HG03457 (cell line): ENCODE data around the gene RASGRP3.

Experiments used
- ATAC-seq: cut with Tn5 transposase; IDR thresholded peaks from one replicate; pipeline ENCODE4 v1.9.1; 2021; ENCODE audit warnings: moderate number of reproducible peaks; ENCODE audit not compliant: unreplicated experiment

RASGRP3 gene

GRCh38 chr2:33518929-33519328 lies 42.5 kb downstream of the RASGRP3 start:
- no peak for ATAC-seq

- ATAC-seq: no peak
These were observed 45.4 kb downstream of the RASGRP3 start for GRCh38 chr2:33521791-33522281.

GRCh38 chr2:33522576-33522975 lies 46.1 kb downstream of the RASGRP3 start:
- no peak for ATAC-seq

- ATAC-seq: no peak
These were observed 49.2 kb downstream of the RASGRP3 start for GRCh38 chr2:33525666-33526065.

DNA sequence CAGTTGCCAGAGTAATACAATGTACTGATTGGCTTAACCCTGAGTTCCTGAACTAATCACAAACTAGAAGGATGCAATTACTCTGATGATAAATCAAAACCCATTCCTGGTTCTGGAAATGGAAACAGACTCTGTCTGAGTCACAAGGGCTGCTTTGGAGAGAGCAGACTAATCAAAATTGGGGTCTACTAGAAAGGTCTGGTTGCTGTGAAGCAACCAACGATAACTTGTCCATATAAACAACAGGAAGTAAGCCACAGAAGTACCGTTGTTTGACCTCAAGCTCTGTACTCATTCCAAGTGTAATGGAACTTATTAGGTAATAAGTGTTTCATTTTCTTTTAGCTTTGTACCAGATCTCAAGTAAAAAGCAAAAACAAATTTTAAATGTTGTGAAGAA lies 49.7 kb downstream of the RASGRP3 start:
- ATAC-seq: no peak

GRCh38 chr2:33526921-33527320 lies 50.5 kb downstream of the RASGRP3 start:
- no peak for ATAC-seq

- ATAC-seq: no peak
These were observed 52.0 kb downstream of the RASGRP3 start for GRCh38 chr2:33528441-33528950.

GRCh38 chr2:33529771-33530481 lies 53.5 kb downstream of the RASGRP3 start:
- ATAC-seq: no peak

DNA sequence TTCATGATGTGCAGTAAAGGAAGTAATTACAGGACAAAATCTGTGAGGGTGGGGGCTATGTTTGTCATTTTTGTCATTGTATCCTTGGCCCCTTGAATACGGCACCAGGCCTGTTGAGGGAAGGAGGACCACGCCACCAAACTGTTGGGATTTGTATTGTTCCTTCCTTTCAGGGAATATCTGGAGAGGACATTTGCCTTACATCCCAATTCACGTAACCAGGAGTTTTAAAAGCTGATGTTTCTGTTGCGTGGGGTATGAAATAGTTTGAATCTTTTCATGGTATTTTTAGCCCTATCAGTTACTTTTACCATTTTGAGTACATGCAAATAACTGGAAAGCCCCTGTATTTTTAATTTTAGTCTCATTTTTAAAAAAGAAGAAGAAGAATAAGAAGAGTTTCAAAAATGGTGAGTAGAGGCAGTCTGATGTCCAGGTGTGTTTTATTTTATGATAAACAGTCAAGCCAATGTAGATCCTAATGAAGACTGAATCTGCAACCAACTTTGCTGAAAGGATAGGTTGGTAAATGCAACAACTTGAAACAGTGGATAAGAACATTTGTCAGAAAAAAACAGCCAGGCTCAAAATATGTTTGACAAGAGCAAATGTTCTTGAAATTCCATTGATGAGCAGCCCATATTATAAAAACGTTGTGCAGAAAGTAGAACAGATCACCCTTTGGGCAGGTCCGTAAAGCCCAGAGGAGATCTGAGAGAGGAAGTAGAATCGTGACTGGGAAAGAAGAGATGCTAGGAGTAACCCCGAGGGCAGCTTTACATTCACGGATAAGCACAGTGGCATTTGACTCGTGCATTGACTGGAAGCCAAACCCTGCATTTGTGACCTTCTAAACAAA lies 54.5 kb downstream of the RASGRP3 start:
- ATAC-seq: no peak

DNA sequence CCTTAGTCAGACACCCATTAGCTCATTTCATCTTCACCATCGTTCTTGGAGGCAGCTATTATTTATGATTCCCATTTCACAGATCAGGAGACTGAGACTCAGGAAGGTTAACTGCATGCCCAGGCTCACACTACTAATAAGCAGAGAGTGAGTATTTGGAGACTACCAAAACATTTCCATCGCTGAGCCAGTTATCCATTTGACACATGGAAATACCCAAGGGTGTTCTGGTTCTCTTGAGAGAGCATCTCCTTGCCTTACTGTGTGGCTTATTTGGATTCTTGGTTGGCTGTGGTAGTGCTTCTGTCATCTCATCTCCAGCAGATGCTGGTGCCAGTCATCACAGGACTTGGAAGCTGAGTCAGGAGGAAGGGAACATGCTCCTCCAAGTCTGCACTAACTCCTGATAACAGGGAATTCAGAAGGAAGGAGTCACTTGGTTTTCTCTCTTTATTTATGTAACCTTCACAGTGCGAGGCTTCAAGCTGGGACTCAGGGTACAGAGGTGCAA lies 55.2 kb downstream of the RASGRP3 start:
- ATAC-seq: no peak

GRCh38 chr2:33532146-33532545 lies 55.7 kb downstream of the RASGRP3 start:
- ATAC-seq: no peak

- no peak for ATAC-seq
These were observed 56.5 kb downstream of the RASGRP3 start for GRCh38 chr2:33532966-33533365.

DNA sequence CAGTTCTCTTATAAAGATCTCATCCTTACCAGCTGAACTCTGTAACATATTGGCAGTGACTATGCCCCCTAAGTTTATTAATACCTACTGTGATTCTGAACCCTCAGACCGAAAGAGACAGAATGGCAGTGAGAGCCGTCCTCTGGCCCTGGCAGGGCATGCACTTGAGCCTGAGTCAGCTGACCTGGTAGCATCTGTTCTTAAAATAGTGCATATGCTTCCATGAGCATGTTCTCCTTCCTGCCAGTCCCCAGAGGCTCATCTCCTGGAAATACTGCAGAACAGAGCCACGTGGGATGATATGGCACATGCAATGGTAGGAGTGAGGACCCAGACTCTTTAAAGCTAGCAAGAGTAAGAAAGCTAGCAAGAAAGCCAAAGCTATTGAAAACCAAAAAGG lies 59.0 kb downstream of the RASGRP3 start:
- no peak for ATAC-seq

DNA sequence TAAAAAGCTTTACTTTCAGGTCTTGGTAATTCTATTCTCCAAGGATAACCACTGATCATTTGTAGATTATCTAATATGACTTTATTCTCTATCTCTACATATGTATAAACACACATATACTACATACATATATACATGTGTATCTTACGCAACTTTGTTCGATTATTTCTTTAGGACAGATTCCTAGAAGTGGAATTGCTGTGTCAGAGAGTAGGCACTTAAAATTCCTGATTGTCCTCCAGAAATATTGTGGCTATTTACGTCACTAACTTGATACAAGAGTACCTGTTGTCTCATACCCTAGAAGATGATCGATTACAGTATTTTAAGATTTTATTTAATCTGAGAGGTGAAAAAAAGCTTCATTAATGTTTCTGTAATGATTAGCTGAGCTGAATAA lies 64.8 kb downstream of the RASGRP3 start:
- ATAC-seq: no peak

DNA sequence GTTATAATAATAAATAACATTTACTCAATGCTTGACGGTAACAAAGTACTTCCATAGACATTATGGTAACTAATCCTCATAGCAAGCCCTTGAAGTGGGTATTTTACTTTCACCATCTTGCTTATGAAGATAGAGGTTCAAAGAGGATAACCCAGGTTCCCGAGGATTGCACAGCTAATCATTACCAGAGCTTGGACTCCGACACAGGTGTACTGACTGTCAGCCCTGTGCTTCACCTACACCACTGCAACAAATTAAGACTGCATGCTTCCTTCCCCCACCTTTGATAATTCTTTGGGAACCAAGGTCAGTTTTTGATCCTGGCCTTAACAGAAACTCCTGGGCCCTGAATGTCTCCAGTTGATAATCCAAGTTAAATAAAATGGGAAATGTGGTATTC lies 73.8 kb downstream of the RASGRP3 start:
- no peak for ATAC-seq

- ATAC-seq: no peak
These were observed 76.5 kb downstream of the RASGRP3 start for GRCh38 chr2:33552758-33553461.

DNA sequence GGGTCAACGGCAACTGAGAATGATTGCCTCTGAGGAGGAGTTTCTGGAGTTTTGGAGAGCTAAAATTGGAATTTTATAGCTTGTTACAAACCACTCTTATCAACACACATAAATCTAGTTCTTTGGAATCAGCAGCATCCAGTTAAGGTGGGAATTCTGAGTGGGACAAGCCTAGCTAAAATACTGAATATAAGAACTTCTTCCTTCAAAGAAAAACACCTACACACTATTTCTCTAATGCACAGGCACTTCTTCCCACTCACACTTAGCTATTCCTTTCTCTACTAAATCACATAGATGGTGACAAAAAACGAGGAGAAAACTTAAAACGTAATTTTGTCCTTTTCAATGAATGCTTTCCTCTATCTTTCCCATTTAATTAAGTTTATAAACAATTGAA lies 79.2 kb downstream of the RASGRP3 start:
- no peak for ATAC-seq

- no peak for ATAC-seq
These were observed 82.9 kb downstream of the RASGRP3 start for GRCh38 chr2:33559328-33559727.

DNA sequence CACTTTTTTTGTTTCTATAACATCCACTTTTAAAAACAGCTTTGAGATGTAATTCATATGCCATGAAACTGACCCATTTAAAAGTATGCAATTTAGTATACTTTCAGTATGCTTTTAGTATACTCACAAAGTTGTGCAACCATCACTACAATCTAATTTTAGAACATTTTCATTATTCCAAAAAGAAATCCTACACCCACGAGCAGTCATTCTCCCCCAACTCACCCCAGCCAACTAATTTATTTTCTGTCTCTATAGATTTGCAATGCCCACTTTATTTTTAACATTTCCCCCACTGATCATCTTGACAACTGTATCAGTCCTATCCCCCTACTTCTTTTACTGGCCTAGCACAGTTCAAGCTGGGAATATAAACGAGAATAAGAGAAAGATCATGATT lies 83.6 kb downstream of the RASGRP3 start:
- no peak for ATAC-seq

GRCh38 chr2:33561872-33562271 lies 85.4 kb downstream of the RASGRP3 start:
- no peak for ATAC-seq

- no peak for ATAC-seq
These were observed 94.2 kb downstream of the RASGRP3 start for GRCh38 chr2:33570681-33571080.
